SK-N-MC (cell line): ENCODE results near the gene PRKG1.

Experiments
- DNase-seq: peaks from one replicate; pipeline ENCODE4 v3.0.0-alpha.2; 2011; ENCODE audit warnings: low read depth, low spot score
- H3K27ac ChIP-seq: fragments of 200-600 bp; sonication (generic); 2 replicates; pipeline ENCODE4 v1.5.1; 2016; ENCODE audit warnings: mixed run types
- H3K36me3 ChIP-seq: fragments of 200-600 bp; sonication (generic); 2 replicates; pipeline ENCODE4 v1.6.1; 2017; ENCODE audit warnings: antibody characterized with exemption, low read length, mixed read lengths; ENCODE audit not compliant: insufficient read depth
- H3K4me3 ChIP-seq: fragments of 200-600 bp; sonication (generic); 2 replicates; pipeline ENCODE4 v1.5.1; 2016
- H3K9ac ChIP-seq: fragments of 200-600 bp; sonication (generic); 2 replicates; pipeline ENCODE4 v1.8.0; 2017; ENCODE audit warnings: mixed run types, mixed read lengths; ENCODE audit not compliant: insufficient read length
- H3K9me3 ChIP-seq: fragments of 200-600 bp; sonication (generic); 2 replicates; pipeline ENCODE4 v1.6.1; 2017; ENCODE audit warnings: low read depth, mild to moderate bottlenecking, antibody characterized with exemption, low read length, moderate library complexity, mixed read lengths
- EZH2 ChIP-seq: fragments of 200-600 bp; sonication (generic); IDR thresholded peaks from one replicate; pipeline ENCODE4 v1.6.1; 2017; ENCODE audit warnings: antibody characterized with exemption
- FOXP2 ChIP-seq: optimal IDR thresholded peaks from 2 replicates; pipeline ENCODE3; 2011; ENCODE audit warnings: mild to moderate bottlenecking, moderate library complexity; ENCODE audit not compliant: insufficient read depth; ENCODE audit errors: extremely low read length, control extremely low read depth
- POLR2AphosphoS5 ChIP-seq: IDR thresholded peaks from 2 replicates; pipeline ENCODE4 v1.6.1; 2012; ENCODE audit warnings: mild to moderate bottlenecking, low read depth, low read length, borderline replicate concordance

The PRKG1 gene

GRCh38 chr10:51965451-51965850 lies 891.2 kb downstream of the PRKG1 start:
- no peak overlapping the region for H3K4me3 ChIP-seq
- no peak overlapping the region for H3K9ac ChIP-seq
- H3K27ac ChIP-seq, result no peak overlapping the region
- H3K9me3 ChIP-seq, result no peaks in the 10 kb centered on the region
- no peak for TF ChIP-seq EZH2
- no peak for TF ChIP-seq POLR2AphosphoS5
- TF ChIP-seq FOXP2, result no peak
- H3K36me3 ChIP-seq, result no peaks in the 10 kb centered on the region
- DNase-seq, result no peak

GRCh38 chr10:51972733-51973346 lies 898.6 kb downstream of the PRKG1 start:
- no peak for DNase-seq
- Histone ChIP-seq H3K27ac (no peak overlapping the region), H3K9me3 (no peaks in the 10 kb centered on the region), H3K36me3 (no peaks in the 10 kb centered on the region), H3K4me3 (no peak overlapping the region), H3K9ac (no peak overlapping the region)
- TF ChIP-seq EZH2 (no peak), FOXP2 (no peak), POLR2AphosphoS5 (no peak)

GRCh38 chr10:51980752-51981151 lies 906.5 kb downstream of the PRKG1 start:
- no peak for DNase-seq
- TF ChIP-seq FOXP2 (no peak), EZH2 (no peak), POLR2AphosphoS5 (no peak)
- H3K27ac ChIP-seq, result no peak overlapping the region

GRCh38 chr10:51981731-51982130 lies 907.4 kb downstream of the PRKG1 start:
- TF ChIP-seq POLR2AphosphoS5 (no peak), EZH2 (no peak), FOXP2 (no peak)
- DNase-seq, result no peak
- Histone ChIP-seq H3K27ac (no peak overlapping the region), H3K36me3 (no peaks in the 10 kb centered on the region), H3K9me3 (no peaks in the 10 kb centered on the region), H3K4me3 (no peak overlapping the region), H3K9ac (no peak overlapping the region)

More at GRCh38 chr10:51980752-51981151, 906.5 kb downstream of the PRKG1 start:
- no peak overlapping the region for H3K9ac ChIP-seq
- no peak overlapping the region for H3K4me3 ChIP-seq
- no peaks in the 10 kb centered on the region for H3K36me3 ChIP-seq
- no peaks in the 10 kb centered on the region for H3K9me3 ChIP-seq

GRCh38 chr10:51983481-51983880 lies 909.2 kb downstream of the PRKG1 start:
- TF ChIP-seq EZH2, result no peak
- no peak for TF ChIP-seq POLR2AphosphoS5
- TF ChIP-seq FOXP2, result no peak
- no peak for DNase-seq
- Histone ChIP-seq H3K36me3 (no peaks in the 10 kb centered on the region), H3K27ac (no peak overlapping the region), H3K9ac (no peak overlapping the region), H3K9me3 (no peaks in the 10 kb centered on the region), H3K4me3 (no peak overlapping the region)

GRCh38 chr10:51985336-51985735 lies 911.0 kb downstream of the PRKG1 start:
- no peak overlapping the region for H3K9ac ChIP-seq
- no peaks in the 10 kb centered on the region for H3K36me3 ChIP-seq
- DNase-seq, result no peak
- H3K4me3 ChIP-seq, result no peak overlapping the region
- TF ChIP-seq FOXP2 (no peak), EZH2 (no peak), POLR2AphosphoS5 (no peak)
- H3K27ac ChIP-seq, result no peak overlapping the region
- H3K9me3 ChIP-seq, result no peaks in the 10 kb centered on the region

GRCh38 chr10:51986516-51986915 lies 912.2 kb downstream of the PRKG1 start:
- DNase-seq, result no peak
- Histone ChIP-seq H3K27ac (no peak overlapping the region), H3K9me3 (no peaks in the 10 kb centered on the region), H3K9ac (no peak overlapping the region), H3K4me3 (no peak overlapping the region), H3K36me3 (no peaks in the 10 kb centered on the region)
- TF ChIP-seq POLR2AphosphoS5, result no peak
- no peak for TF ChIP-seq EZH2
- TF ChIP-seq FOXP2, result no peak

- Histone ChIP-seq H3K9me3 (no peaks in the 10 kb centered on the region), H3K9ac (no peak overlapping the region), H3K27ac (no peak overlapping the region), H3K4me3 (no peak overlapping the region), H3K36me3 (no peaks in the 10 kb centered on the region)
- TF ChIP-seq EZH2 (no peak), FOXP2 (no peak), POLR2AphosphoS5 (no peak)
- DNase-seq, result no peak
These were observed 919.2 kb downstream of the PRKG1 start for GRCh38 chr10:51993475-51993874.

- Histone ChIP-seq H3K36me3 (no peaks in the 10 kb centered on the region), H3K9ac (no peak overlapping the region), H3K9me3 (no peaks in the 10 kb centered on the region), H3K4me3 (no peak overlapping the region), H3K27ac (no peak overlapping the region)
- no peak for TF ChIP-seq POLR2AphosphoS5
- no peak for TF ChIP-seq FOXP2
- DNase-seq, result no peak
These were observed 924.8 kb downstream of the PRKG1 start for GRCh38 chr10:51999096-51999495.
